ENCODE data around the gene ALDH3A1. TPM values are rescaled to one million over a fixed set of nuclear protein-coding genes. Genes with fewer than 3 reads are reported as not detected.

The ALDH3A1 gene
- polyA plus RNA-seq, 1 donor from 2014 or later: 0.10 TPM

DNA sequence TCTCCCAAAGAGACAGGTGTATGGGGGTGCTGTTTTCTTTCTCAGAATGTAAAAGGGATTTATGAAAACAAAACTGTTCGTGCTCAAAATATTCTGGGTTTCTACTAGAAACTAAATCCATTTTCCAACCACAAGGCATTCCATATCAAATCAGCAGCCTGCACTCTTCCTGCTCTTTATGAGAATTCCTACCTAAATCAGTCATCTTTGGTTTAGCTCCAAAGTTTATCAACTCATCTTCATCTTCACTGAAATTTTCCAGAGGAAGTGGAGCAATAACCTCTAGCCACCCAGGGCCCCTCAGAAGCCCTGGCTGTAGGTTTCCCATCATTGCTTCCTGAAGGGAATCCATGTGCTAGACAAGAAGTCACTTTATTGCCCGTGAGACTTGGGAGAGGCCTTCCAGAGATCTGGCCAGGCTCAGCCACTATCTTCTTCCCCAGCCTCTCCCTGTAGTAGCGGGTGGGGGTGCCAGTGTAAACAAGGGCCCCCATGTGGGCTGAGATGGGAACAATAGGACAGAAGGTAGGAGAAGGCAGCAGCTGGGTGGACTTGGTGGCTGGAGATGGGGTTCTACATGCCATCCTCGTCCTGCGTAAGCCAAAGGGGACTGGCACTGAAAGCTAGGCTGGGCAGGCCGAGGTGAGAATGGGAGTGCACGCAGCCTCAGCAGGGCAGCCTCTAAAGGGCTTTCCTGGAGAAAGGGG is 22.0 kb upstream of the ALDH3A1 start:
- Histone ChIP-seq H3K36me3 (ENCODE audit: insufficient read depth, low read length) (no peaks in the 10 kb centered on the region), H3K79me2 (replicated peaks; ENCODE audit: insufficient read depth, low read length) (no peaks in the 10 kb centered on the region), H3K9me2 (ENCODE audit: insufficient read depth, low read length) (no peaks in the 10 kb centered on the region), H3K4me3 (ENCODE audit: low read length) (no peak overlapping the region), H3K4me2 (ENCODE audit: low read length) (no peak overlapping the region), H3K9ac (ENCODE audit: low read length) (no peak overlapping the region), H2AFZ (ENCODE audit: low read depth, low read length) (no peak overlapping the region), H3K27me3 (ENCODE audit: insufficient read depth, low read depth, low read length) (no peaks in the 10 kb centered on the region), H4K20me1 (ENCODE audit: insufficient read depth) (no peaks in the 10 kb centered on the region), H3K9me3 (ENCODE audit: low read length) (no peaks in the 10 kb centered on the region), H3K27ac (ENCODE audit: low read length) (no peak overlapping the region), H3F3A (ENCODE audit: insufficient read depth, low read length, poor library complexity, severe bottlenecking) (no peaks in the 10 kb centered on the region)
- TF ChIP-seq REST (IDR thresholded peaks at IDR 0.05; ENCODE audit: borderline replicate concordance) (no peak), EP300 (conservative IDR thresholded peaks at IDR 0.05; ENCODE audit: poor library complexity, severe bottlenecking) (no peak), POLR2AphosphoS5 (IDR thresholded peaks at IDR 0.05) (no peak), MXI1 (conservative IDR thresholded peaks at IDR 0.05; ENCODE audit: poor library complexity, severe bottlenecking) (no peak), EZH2 (IDR thresholded peaks at IDR 0.05; ENCODE audit: borderline replicate concordance, insufficient read depth, low read length, poor library complexity, severe bottlenecking) (no peak), TAF1 (IDR thresholded peaks at IDR 0.05; ENCODE audit: low read depth) (no peak), SMC3 (conservative IDR thresholded peaks at IDR 0.05; ENCODE audit: poor library complexity) (no peak)

DNA sequence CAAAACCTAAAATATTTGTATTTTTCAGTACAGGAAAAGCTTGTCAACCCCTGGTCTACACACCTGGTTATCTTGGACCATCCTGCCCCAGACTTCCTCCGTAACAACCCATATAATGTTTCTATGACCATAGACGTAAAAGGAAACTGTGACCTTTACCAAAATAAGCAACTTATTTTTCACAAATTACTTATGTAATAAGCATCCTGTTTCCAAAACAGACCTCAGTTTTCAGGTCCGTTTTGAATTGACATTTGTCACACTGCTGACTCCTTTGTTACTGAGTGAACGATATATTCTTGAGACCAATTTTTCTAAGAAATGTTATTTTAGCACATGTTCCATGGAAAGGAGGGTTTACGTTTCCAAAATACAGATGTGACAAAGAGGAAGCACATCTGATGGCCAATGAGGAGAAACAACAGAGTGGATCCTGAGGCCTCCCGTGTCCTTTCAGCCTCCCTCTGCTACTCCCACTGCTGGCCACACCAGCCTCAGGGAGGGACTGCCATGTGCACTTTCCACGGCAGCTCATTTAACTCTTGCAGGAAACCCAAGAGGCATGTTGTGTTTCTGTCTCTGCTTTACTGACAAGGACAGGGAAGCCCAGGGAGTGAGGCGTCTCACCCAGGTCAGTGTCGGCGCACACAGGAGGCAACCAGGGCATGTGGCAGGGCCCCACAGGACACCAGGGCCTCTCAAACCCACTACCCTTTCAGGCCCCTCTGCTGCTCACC is 20.1 kb upstream of the ALDH3A1 start:
- H3K79me2 ChIP-seq (replicated peaks; ENCODE audit: insufficient read depth, low read length): no peaks in the 10 kb centered on the region
- no peaks in the 10 kb centered on the region for H3K27me3 ChIP-seq (ENCODE audit: insufficient read depth, low read depth, low read length)
- no peaks in the 10 kb centered on the region for H3K9me2 ChIP-seq (ENCODE audit: insufficient read depth, low read length)
- H3K4me2 ChIP-seq (ENCODE audit: low read length): no peak overlapping the region
- H3F3A ChIP-seq (ENCODE audit: insufficient read depth, low read length, poor library complexity, severe bottlenecking): no peaks in the 10 kb centered on the region
- TF ChIP-seq TAF1 (IDR thresholded peaks at IDR 0.05; ENCODE audit: low read depth): no peak
- no peak for TF ChIP-seq EP300 (conservative IDR thresholded peaks at IDR 0.05; ENCODE audit: poor library complexity, severe bottlenecking)
- TF ChIP-seq POLR2AphosphoS5 (IDR thresholded peaks at IDR 0.05): no peak
- TF ChIP-seq EZH2 (IDR thresholded peaks at IDR 0.05; ENCODE audit: borderline replicate concordance, insufficient read depth, low read length, poor library complexity, severe bottlenecking): no peak
- TF ChIP-seq MXI1 (conservative IDR thresholded peaks at IDR 0.05; ENCODE audit: poor library complexity, severe bottlenecking): no peak
- TF ChIP-seq SMC3 (conservative IDR thresholded peaks at IDR 0.05; ENCODE audit: poor library complexity): no peak
- TF ChIP-seq REST (IDR thresholded peaks at IDR 0.05; ENCODE audit: borderline replicate concordance): no peak
- TF ChIP-seq, protein P1, sequence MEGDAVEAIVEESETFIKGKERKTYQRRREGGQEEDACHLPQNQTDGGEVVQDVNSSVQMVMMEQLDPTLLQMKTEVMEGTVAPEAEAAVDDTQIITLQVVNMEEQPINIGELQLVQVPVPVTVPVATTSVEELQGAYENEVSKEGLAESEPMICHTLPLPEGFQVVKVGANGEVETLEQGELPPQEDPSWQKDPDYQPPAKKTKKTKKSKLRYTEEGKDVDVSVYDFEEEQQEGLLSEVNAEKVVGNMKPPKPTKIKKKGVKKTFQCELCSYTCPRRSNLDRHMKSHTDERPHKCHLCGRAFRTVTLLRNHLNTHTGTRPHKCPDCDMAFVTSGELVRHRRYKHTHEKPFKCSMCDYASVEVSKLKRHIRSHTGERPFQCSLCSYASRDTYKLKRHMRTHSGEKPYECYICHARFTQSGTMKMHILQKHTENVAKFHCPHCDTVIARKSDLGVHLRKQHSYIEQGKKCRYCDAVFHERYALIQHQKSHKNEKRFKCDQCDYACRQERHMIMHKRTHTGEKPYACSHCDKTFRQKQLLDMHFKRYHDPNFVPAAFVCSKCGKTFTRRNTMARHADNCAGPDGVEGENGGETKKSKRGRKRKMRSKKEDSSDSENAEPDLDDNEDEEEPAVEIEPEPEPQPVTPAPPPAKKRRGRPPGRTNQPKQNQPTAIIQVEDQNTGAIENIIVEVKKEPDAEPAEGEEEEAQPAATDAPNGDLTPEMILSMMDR (IDR thresholded peaks at IDR 0.05; ENCODE audit: poor library complexity, severe bottlenecking): no peak
- no peak for TF ChIP-seq RAD21 (conservative IDR thresholded peaks at IDR 0.05)
- H2AFZ ChIP-seq (ENCODE audit: low read depth, low read length): no peak overlapping the region
- H3K9ac ChIP-seq (ENCODE audit: low read length): no peak overlapping the region
- no peaks in the 10 kb centered on the region for H4K20me1 ChIP-seq (ENCODE audit: insufficient read depth)
- H3K27ac ChIP-seq (ENCODE audit: low read length): no peak overlapping the region
- no peaks in the 10 kb centered on the region for H3K36me3 ChIP-seq (ENCODE audit: insufficient read depth, low read length)
- no peak overlapping the region for H3K4me3 ChIP-seq (ENCODE audit: low read length)
- no peaks in the 10 kb centered on the region for H3K9me3 ChIP-seq (ENCODE audit: low read length)
